ENCODE results near the gene SUMO2. TPM values are rescaled to one million over a fixed set of nuclear protein-coding genes. Genes with fewer than 3 reads are reported as not detected.

Gene SUMO2
- total and polyA plus RNA-seq, 10 of the 15 experiments (the other 5 are each of a cell fraction or from before 2014, with no cell fraction given), result 163 to 803 (median 555) TPM

DNA sequence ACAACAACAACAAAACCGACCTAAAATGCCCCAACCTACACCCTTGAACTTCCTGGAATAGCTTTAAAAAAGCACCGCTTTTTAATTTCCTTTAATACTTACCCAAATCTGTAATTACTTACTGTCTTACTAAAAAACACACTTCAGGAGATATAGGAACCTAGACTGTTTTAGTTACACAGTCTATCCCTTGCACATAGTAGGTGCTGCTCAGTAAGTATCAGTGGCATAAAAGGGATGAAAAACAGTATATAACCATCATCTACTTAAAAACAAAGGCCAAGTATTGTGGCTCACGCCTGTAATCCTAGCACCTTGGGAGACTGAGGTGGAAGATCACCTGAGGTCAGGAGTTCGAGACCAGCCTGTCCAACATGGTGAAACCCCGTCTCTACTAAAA, 6.1 kb downstream of the SUMO2 start:
- ATAC-seq (no peak), DNase-seq (ENCODE audit: low read depth, low spot score) (no peak), FAIRE-seq (no peak)
- CTCF ChIA-PET, result interaction anchor here (1.0 to 10.6 kb wide), 3 partner anchors 25 to 215 kb away, joined by 3 to 199 read pairs (median 78); no protein-coding TSS in a partner anchor
- WGBS (ENCODE audit: insufficient coverage, insufficient replicate concordance, low lambda C conversion rate, missing lambda C conversion rate), result 67% methylated on average over 5 of the region's 5 CpGs
- no TSS peak for BruUV-seq (replicated peaks)
- no peaks in the 10 kb centered on the region for H3K4me1 ChIP-seq (ENCODE audit: control insufficient read depth, insufficient read depth, low read length)
- no peaks in the 10 kb centered on the region for H4K20me1 ChIP-seq (ENCODE audit: control insufficient read depth, insufficient read depth)
- no peak overlapping the region for H3K4me3 ChIP-seq
- H2AFZ ChIP-seq (ENCODE audit: control insufficient read depth, low read depth, low read length), result no peak overlapping the region
- SMC1A ChIA-PET (ENCODE audit: uncharacterized antibody, unreplicated experiment), result interaction anchor here (1.1 to 3.5 kb wide), 3 partner anchors 29 to 215 kb away, joined by 3 to 26 read pairs (median 4); partner anchors contain the start of gene NUP85
- H3K36me3 ChIP-seq (ENCODE audit: control insufficient read depth in 2 of 2, insufficient read depth in 2 of 2, low read length in 1 of 2), result peaks cover 7 to 31% of the 10 kb centered on the region in 2 experiments
- H3K4me2 ChIP-seq (ENCODE audit: control insufficient read depth, insufficient read depth), result no peak overlapping the region
- POLR2A ChIA-PET, result interaction anchor here (1.1 kb wide), 1 partner anchor 26 kb away, joined by 3 read pairs; no protein-coding TSS in a partner anchor
- no peaks in the 10 kb centered on the region for H3K9me3 ChIP-seq (replicated peaks; ENCODE audit: control insufficient read depth, insufficient read depth, low read length)
- no peak overlapping the region for H3K27ac ChIP-seq (ENCODE audit: control insufficient read depth, insufficient read depth)
- H3K27me3 ChIP-seq (replicated peaks in 1 of 2; ENCODE audit: control insufficient read depth in 2 of 2, insufficient read depth in 2 of 2, low read length in 1 of 2), result no peaks in the 10 kb centered on the region
- RAD21 ChIA-PET (ENCODE audit: unreplicated experiment), result interaction anchor here (1.3 to 1.9 kb wide), 2 partner anchors 25 to 63 kb away, joined by 5 read pairs; no protein-coding TSS in a partner anchor
- in situ Hi-C loops (cut with MboI), result no loop called here
- H3K79me2 ChIP-seq (ENCODE audit: control insufficient read depth, insufficient read depth, low read length), result peaks cover 55% of the 10 kb centered on the region
- no peak overlapping the region for H3K9ac ChIP-seq (ENCODE audit: control insufficient read depth, insufficient read depth, low read length)
- intact Hi-C loops (cut with micrococcal nuclease; ENCODE audit: unreplicated experiment), result no loop called here
- TF ChIP-seq YBX1 (IDR thresholded peaks at IDR 0.05), result no peak
- no peak for TF ChIP-seq KAT2A (conservative IDR thresholded peaks at IDR 0.05; ENCODE audit: control insufficient read depth, low read depth, low read length)
- TF ChIP-seq E4F1 (IDR thresholded peaks at IDR 0.05; ENCODE audit: borderline replicate concordance, partially characterized antibody), result no peak
- no peak for TF ChIP-seq WRNIP1 (IDR thresholded peaks at IDR 0.05; ENCODE audit: borderline replicate concordance, low read depth, low read length)
- no peak for TF ChIP-seq CEBPB (IDR thresholded peaks at IDR 0.05; ENCODE audit: borderline replicate concordance in 1 of 2, low read depth in 2 of 2, low read length in 2 of 2)
- TF ChIP-seq SREBF1 (IDR thresholded peaks at IDR 0.05; ENCODE audit: low read length), result no peak
- no peak for TF ChIP-seq RUNX3 (IDR thresholded peaks at IDR 0.05; ENCODE audit: low read length)
- TF ChIP-seq USF2 (IDR thresholded peaks at IDR 0.05; ENCODE audit: borderline replicate concordance, low read depth, low read length), result no peak
- no peak for TF ChIP-seq RB1 (IDR thresholded peaks at IDR 0.05; ENCODE audit: borderline replicate concordance)
- no peak for TF ChIP-seq RCOR1 (conservative IDR thresholded peaks at IDR 0.05; ENCODE audit: low read depth, low read length)
- TF ChIP-seq TCF7 (IDR thresholded peaks at IDR 0.05; ENCODE audit: borderline replicate concordance), result no peak
- TF ChIP-seq POLR2A (IDR thresholded peaks at IDR 0.05; ENCODE audit: low read depth, low read length), result no peak
- TF ChIP-seq, protein P1, sequence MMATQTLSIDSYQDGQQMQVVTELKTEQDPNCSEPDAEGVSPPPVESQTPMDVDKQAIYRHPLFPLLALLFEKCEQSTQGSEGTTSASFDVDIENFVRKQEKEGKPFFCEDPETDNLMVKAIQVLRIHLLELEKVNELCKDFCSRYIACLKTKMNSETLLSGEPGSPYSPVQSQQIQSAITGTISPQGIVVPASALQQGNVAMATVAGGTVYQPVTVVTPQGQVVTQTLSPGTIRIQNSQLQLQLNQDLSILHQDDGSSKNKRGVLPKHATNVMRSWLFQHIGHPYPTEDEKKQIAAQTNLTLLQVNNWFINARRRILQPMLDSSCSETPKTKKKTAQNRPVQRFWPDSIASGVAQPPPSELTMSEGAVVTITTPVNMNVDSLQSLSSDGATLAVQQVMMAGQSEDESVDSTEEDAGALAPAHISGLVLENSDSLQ (IDR thresholded peaks at IDR 0.05), result no peak
- TF ChIP-seq RBBP5 (conservative IDR thresholded peaks at IDR 0.05), result no peak
- no peak for TF ChIP-seq DPF2 (IDR thresholded peaks at IDR 0.05)
